Measurements from ENCODE around the gene PTDSS2.

GRCh38 chr11:528166-528814 lies 78.2 kb downstream of the PTDSS2 start:
- TF ChIP-seq CTCF (IDR thresholded peaks at IDR 0.05 in 2 of 3, conservative IDR thresholded peaks at IDR 0.05 in 1 of 3; ENCODE audit: control insufficient read depth in 2 of 3, extremely low read depth in 1 of 3, insufficient read depth in 1 of 3, low read depth in 3 of 3, low read length in 3 of 3) = no peak
- TF ChIP-seq DPF2 (IDR thresholded peaks at IDR 0.05) = no peak
- TF ChIP-seq BCLAF1 (IDR thresholded peaks at IDR 0.05) = no peak
- TF ChIP-seq ZZZ3 (IDR thresholded peaks at IDR 0.05; ENCODE audit: control insufficient read depth, insufficient read length, low read depth) = no peak

Data from GM12878 (cell line).